Activated naive CD8-positive, alpha-beta T cell treated with anti-CD3 and anti-CD28 coated beads, Interleukin-2, amount 50 U/mL, for 24 hours (primary cell): Measurements from ENCODE around the gene SLC22A2.
"Not testable (repeated sequence)": the region's sequence is repeated elsewhere in the genome, so short reads cannot be mapped to it uniquely, and the experiment has no call there.

ENCODE experiments used
- ATAC-seq: fragments of 150-1000 bp; cut with Tn5 transposase; one replicate; pipeline ENCODE4 v1.10.0; 2021
- DNase-seq: peaks from one replicate; pipeline ENCODE4 v3.0.0; 2021
- H3K27ac Mint-ChIP-seq: one replicate; pipeline ENCODE4 v1.8.0; 2021; ENCODE audit warnings: mild to moderate bottlenecking, mixed read lengths
- H3K27me3 Mint-ChIP-seq: one replicate; pipeline ENCODE4 v1.8.0; 2021; ENCODE audit warnings: mixed read lengths
- H3K36me3 Mint-ChIP-seq: one replicate; pipeline ENCODE4 v1.8.0; 2021; ENCODE audit warnings: low read depth, mixed read lengths
- H3K4me1 Mint-ChIP-seq: one replicate; pipeline ENCODE4 v1.8.0; 2021; ENCODE audit warnings: mixed read lengths
- H3K4me3 Mint-ChIP-seq: one replicate; pipeline ENCODE4 v1.8.0; 2021; ENCODE audit warnings: mild to moderate bottlenecking, moderate library complexity, mixed read lengths
- H3K9me3 Mint-ChIP-seq: one replicate; pipeline ENCODE4 v1.8.0; 2021; ENCODE audit warnings: mixed read lengths

The SLC22A2 gene

GRCh38 chr6:160247457-160247883 lies 11.2 kb downstream of the SLC22A2 start:
- peaks cover 7% of the 10 kb centered on the region for H3K4me1 Mint-ChIP-seq
- no peaks in the 10 kb centered on the region for H3K9me3 Mint-ChIP-seq
- no peak for DNase-seq
- no peak for ATAC-seq
- H3K4me3 Mint-ChIP-seq, result no peak overlapping the region
- H3K27ac Mint-ChIP-seq, result peak overlapping the region; percentile 25
- peaks cover 10% of the 10 kb centered on the region for H3K27me3 Mint-ChIP-seq
- H3K36me3 Mint-ChIP-seq, result no peaks in the 10 kb centered on the region

- Mint-ChIP-seq H3K9me3 (peaks cover 11% of the 10 kb centered on the region), H3K27ac (no peak overlapping the region), H3K27me3 (peaks cover 5% of the 10 kb centered on the region), H3K4me3 (no peak overlapping the region), H3K36me3 (no peaks in the 10 kb centered on the region), H3K4me1 (no peaks in the 10 kb centered on the region)
- no peak for DNase-seq
- ATAC-seq, result no peak
Observed at GRCh38 chr6:160240691-160241084, 17.9 kb downstream of the SLC22A2 start.

GRCh38 chr6:160239929-160240690 lies 18.5 kb downstream of the SLC22A2 start:
- Mint-ChIP-seq H3K9me3 (peaks cover 12% of the 10 kb centered on the region), H3K27me3 (peaks cover 5% of the 10 kb centered on the region), H3K27ac (no peak overlapping the region), H3K4me3 (no peak overlapping the region), H3K4me1 (no peaks in the 10 kb centered on the region), H3K36me3 (no peaks in the 10 kb centered on the region)
- DNase-seq (no peak), ATAC-seq (no peak)

GRCh38 chr6:160238761-160239751 lies 19.6 kb downstream of the SLC22A2 start:
- DNase-seq (no peak), ATAC-seq (no peak)
- peaks cover 15% of the 10 kb centered on the region for H3K9me3 Mint-ChIP-seq
- no peak overlapping the region for H3K27ac Mint-ChIP-seq
- peaks cover 8% of the 10 kb centered on the region for H3K27me3 Mint-ChIP-seq
- no peak overlapping the region for H3K4me3 Mint-ChIP-seq
- H3K4me1 Mint-ChIP-seq, result no peaks in the 10 kb centered on the region
- no peaks in the 10 kb centered on the region for H3K36me3 Mint-ChIP-seq

- DNase-seq (no peak), ATAC-seq (no peak)
- Mint-ChIP-seq H3K9me3 (peaks cover 15% of the 10 kb centered on the region), H3K4me1 (no peaks in the 10 kb centered on the region), H3K4me3 (no peak overlapping the region), H3K27ac (no peak overlapping the region), H3K36me3 (no peaks in the 10 kb centered on the region), H3K27me3 (peaks cover 8% of the 10 kb centered on the region)
Observed at GRCh38 chr6:160238278-160238711, 20.3 kb downstream of the SLC22A2 start.

GRCh38 chr6:160237597-160238275 lies 20.9 kb downstream of the SLC22A2 start:
- H3K9me3 Mint-ChIP-seq, result peaks cover 15% of the 10 kb centered on the region
- H3K36me3 Mint-ChIP-seq, H3K4me1 Mint-ChIP-seq, H3K27ac Mint-ChIP-seq, ATAC-seq, H3K4me3 Mint-ChIP-seq, H3K27me3 Mint-ChIP-seq, DNase-seq: not testable (repeated sequence)

- H3K4me1 Mint-ChIP-seq, H3K36me3 Mint-ChIP-seq, H3K4me3 Mint-ChIP-seq, DNase-seq, H3K27me3 Mint-ChIP-seq, ATAC-seq, H3K27ac Mint-ChIP-seq: not testable (repeated sequence)
- peaks cover 15% of the 10 kb centered on the region for H3K9me3 Mint-ChIP-seq
Observed at GRCh38 chr6:160236235-160236872, 22.3 kb downstream of the SLC22A2 start.

- H3K4me3 Mint-ChIP-seq, ATAC-seq, H3K27ac Mint-ChIP-seq, H3K36me3 Mint-ChIP-seq, DNase-seq, H3K4me1 Mint-ChIP-seq: not testable (repeated sequence)
- H3K27me3 Mint-ChIP-seq, result peaks cover 16% of the 10 kb centered on the region
- peaks cover 25% of the 10 kb centered on the region for H3K9me3 Mint-ChIP-seq
Observed at GRCh38 chr6:160233950-160234640, 24.5 kb downstream of the SLC22A2 start.

GRCh38 chr6:160227769-160228161 lies 30.9 kb downstream of the SLC22A2 start:
- Mint-ChIP-seq H3K36me3 (no peaks in the 10 kb centered on the region), H3K9me3 (peaks cover 12% of the 10 kb centered on the region)

GRCh38 chr6:160227038-160227768 lies 31.4 kb downstream of the SLC22A2 start:
- Mint-ChIP-seq H3K27me3 (peaks cover 16% of the 10 kb centered on the region), H3K9me3 (peaks cover 12% of the 10 kb centered on the region), H3K4me1 (peaks cover 18% of the 10 kb centered on the region), H3K4me3 (no peak overlapping the region), H3K36me3 (no peaks in the 10 kb centered on the region), H3K27ac (no peak overlapping the region)
- ATAC-seq (no peak), DNase-seq (no peak)

More at GRCh38 chr6:160227769-160228161, 30.9 kb downstream of the SLC22A2 start:
- DNase-seq (no peak), ATAC-seq (no peak)
- H3K4me1 Mint-ChIP-seq, result peaks cover 18% of the 10 kb centered on the region
- no peak overlapping the region for H3K27ac Mint-ChIP-seq
- H3K4me3 Mint-ChIP-seq, result no peak overlapping the region
- H3K27me3 Mint-ChIP-seq, result peaks cover 16% of the 10 kb centered on the region

- no peak overlapping the region for H3K4me3 Mint-ChIP-seq
- peak; percentile 46 for DNase-seq
- ATAC-seq, result peak; percentile 94
- H3K27ac Mint-ChIP-seq, result peak overlapping the region; percentile 30
- H3K9me3 Mint-ChIP-seq, result peaks cover 12% of the 10 kb centered on the region
- H3K4me1 Mint-ChIP-seq, result peaks cover 18% of the 10 kb centered on the region
- no peaks in the 10 kb centered on the region for H3K36me3 Mint-ChIP-seq
- H3K27me3 Mint-ChIP-seq, result peaks cover 16% of the 10 kb centered on the region
Observed at GRCh38 chr6:160226118-160226591, 32.5 kb downstream of the SLC22A2 start.

GRCh38 chr6:160224639-160225237 lies 33.9 kb downstream of the SLC22A2 start:
- Mint-ChIP-seq H3K27me3 (peaks cover 9% of the 10 kb centered on the region), H3K4me3 (no peak overlapping the region), H3K27ac (no peak overlapping the region), H3K4me1 (peaks cover 18% of the 10 kb centered on the region), H3K36me3 (no peaks in the 10 kb centered on the region), H3K9me3 (peaks cover 7% of the 10 kb centered on the region)
- ATAC-seq, result no peak
- no peak for DNase-seq
